ENCODE data around the gene TNFSF10.

DNA sequence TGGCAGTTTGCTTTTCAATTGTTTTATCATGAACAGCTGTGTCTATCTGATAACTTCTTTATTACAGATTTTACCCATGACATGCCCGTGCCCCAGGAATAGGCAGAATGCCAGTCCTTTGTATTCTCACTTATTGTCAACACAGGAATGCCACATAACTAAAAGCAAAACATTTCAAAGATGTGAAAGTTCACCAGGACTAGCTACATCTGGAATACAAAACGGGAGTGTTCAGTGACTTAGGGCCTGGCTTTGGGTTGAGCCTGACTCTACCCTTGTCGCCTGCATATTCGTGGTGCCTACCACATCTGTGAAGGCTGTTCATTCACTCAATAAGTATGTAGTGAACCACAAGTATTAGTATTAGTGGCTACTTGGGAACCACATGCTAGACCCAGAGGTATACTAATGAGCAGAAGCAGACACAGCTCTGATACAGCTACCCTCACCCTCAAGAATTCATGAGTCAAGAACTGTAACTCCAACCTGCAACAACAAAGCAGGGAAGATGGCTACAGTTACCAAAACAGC, 2.9 kb downstream of the TNFSF10 start:
- TF ChIP-seq EP300 (IDR thresholded peaks at IDR 0.05) (no peak), CTCF (IDR thresholded peaks at IDR 0.05) (no peak)
